GM19463 (cell line): ENCODE results near the gene LY6G5B.

Experiments
- ATAC-seq: cut with Tn5 transposase; IDR thresholded peaks from one replicate; pipeline ENCODE4 v1.9.1; 2021; ENCODE audit warnings: mild to moderate bottlenecking, moderate library complexity; ENCODE audit not compliant: unreplicated experiment

LY6G5B gene, protein sequence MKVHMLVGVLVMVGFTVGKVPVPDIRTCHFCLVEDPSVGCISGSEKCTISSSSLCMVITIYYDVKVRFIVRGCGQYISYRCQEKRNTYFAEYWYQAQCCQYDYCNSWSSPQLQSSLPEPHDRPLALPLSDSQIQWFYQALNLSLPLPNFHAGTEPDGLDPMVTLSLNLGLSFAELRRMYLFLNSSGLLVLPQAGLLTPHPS

DNA sequence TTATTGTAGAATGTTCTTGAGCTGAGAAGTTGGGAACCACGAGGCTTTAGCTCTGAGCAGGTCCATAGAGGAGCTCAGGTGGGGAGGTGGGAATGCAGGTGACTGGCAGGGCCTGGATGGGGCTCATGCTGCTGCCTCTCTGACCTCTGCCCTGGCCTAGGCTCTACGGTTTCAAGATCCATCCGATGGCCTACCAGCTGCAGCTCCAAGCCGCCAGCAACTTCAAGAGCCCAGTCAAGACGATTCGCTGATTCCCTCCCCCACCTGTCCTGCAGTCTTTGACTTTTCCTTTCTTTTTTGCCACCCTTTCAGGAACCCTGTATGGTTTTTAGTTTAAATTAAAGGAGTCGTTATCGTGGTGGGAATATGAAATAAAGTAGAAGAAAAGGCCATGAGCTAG is at the start of gene LY6G5B:
Gene LY6G5B (plus strand): TSS at position 301 of the 400 bp plus-strand sequence. CDS start 975 bp downstream, outside the sequence.
- no peak for ATAC-seq

DNA sequence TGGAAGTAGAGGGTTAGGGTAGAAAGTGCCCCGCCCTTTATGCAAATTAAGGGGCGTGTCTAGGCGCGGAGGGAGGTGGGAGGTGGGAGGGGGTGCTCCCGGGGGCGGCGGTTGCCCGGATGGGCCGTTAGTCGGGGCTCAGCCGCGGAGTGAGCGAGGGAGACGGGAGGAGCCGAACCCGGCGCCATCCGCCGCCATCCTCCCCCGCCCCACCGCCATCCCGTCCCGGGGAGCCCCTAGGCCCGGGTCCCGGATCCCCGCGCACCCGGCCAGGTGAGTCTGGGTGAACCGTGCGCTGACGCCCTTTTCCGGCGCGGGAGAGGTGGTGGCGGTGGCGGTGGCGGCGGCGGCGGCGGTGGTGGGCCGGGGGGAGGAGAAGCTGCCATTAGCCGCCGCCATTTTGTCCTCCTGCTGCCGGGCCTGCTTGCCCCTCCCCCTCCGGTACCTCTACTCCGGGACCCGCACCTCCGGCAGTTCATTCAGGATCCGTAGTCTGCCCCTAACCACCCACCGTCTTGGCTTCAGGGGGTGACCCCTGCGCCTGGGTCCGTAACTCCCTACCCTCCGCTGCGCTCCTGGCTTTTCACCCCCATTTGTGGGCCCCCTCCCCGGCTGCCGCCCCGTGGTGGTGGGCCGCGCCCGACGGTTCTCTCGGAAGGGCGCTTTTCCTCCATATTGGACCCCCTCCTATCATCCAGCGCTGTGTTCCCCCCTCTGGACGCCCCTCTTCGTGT is 49.0 kb upstream of the LY6G5B start, which contains the start of gene PRRC2A:
Gene PRRC2A (plus strand): TSS at position 130 of the 734 bp plus-strand sequence. CDS start 2,075 bp downstream, outside the sequence.
- ATAC-seq, result peak; percentile 58

DNA sequence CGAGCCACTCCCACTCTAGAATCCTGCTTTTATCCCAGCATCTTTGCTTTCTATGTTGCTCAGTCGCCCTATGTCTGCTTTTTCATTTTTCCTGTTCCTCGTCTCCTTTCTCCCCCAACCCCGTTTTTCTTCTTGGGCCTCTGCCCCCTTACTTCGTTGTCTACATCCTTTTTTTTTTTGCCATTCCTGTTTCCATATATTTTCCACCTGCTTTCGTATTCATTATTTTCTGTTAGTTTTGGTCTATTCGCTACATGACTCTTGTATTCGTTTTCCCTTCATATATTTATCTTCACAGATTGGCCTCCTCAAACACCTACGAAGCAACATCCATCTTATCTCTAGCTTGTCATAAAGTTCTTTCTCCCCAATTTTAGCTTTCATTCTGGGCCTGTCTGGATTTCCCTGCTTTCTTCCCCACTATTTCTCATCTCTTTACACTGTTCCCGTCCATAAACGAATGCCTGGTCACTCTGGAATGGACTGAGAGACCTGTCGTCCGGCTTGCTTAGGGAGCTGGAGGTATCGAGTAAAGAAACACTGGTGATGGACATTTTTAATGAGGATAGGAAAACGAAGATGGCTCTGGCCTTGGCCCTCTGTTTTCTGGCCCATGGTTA is 48.3 kb upstream of the LY6G5B start:
- no peak for ATAC-seq

DNA sequence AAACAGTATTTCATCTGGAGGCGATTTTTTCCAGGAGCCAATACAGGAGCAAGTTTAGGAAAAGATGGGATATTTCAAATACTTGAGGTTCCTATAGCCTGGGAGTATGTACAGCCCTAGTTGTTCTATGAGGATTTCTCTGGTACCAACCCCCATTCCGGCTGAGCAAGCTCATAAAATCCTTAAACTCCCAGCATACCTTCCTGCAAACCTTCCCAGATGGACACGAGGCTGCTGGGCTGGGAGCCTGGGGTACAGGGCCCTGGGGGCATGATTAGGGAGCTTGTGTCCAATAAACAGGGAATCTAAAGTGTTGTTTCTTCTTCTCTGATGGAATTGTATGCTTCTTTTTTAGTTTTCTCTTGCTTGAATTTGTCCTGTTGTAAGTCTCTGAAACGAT is 47.8 kb upstream of the LY6G5B start:
- no peak for ATAC-seq

DNA sequence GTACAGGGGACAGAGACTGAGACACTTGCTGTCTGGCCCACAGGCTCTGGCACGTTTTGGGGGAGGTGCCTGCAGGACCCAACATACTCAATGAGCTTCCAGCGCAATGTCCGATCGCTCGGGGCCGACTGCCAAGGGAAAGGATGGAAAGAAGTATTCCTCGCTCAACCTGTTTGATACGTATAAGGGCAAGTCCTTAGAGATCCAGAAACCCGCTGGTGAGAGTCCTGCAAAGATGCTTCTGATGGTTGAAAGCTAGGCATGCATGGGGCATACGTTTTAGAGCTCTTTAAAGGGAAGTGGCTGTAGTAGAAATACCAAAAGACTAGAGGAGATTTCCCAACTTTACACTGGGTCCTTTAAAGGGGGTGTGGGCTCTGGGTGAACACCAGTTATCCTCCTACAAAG is 47.1 kb upstream of the LY6G5B start:
- ATAC-seq, result no peak

DNA sequence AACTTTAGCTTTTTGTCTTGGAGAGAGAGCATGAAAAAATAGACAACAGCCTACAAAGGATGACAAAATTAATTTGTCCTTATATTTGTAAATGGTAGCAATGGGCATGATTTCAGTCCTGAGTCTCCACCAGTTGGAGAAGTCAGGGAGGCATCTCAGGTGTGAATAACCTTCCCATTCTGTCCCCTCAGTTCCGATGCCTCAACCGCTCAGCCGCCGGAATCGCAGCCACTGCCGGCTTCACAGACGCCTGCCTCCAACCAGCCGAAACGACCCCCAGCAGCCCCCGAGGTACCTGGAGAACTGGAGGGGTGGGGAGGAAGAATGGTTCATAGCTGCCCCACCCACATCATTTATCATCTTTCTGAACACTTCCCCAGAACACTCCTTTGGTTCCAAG is 45.7 kb upstream of the LY6G5B start:
- no peak for ATAC-seq

DNA sequence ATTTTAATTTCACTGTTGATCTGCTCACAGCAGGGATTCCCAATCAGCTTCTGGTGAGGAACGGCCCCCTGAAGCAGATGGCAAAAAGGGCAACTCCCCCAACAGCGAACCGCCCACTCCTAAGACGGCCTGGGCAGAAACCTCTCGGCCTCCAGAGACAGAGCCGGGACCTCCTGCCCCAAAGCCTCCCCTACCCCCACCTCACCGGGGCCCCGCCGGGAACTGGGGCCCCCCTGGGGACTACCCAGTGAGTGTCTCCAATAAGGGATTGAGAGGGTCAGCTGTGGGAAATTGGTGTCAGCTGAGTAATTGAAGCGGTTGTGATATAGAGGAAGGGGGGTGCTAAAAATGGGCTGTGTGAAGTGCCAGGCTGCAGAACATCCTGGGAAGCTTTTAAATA is 42.8 kb upstream of the LY6G5B start:
- no peak for ATAC-seq

DNA sequence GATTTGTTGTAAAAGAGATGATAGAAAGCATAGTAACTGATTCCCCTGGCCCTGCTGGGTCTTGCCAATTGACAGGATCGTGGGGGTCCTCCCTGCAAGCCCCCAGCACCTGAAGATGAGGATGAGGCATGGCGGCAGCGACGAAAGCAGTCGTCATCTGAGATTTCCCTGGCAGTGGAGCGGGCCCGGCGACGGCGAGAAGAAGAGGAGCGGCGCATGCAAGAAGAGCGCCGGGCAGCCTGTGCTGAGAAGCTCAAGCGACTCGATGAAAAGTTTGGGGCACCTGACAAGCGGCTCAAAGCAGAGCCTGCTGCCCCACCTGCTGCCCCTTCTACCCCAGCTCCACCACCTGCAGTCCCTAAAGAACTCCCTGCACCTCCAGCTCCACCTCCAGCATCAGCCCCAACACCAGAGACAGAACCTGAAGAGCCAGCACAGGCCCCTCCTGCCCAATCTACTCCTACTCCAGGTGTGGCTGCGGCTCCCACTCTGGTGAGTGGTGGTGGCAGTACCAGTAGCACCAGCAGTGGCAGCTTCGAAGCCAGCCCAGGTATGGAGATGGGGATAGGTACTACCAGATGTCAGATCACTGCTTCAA is 42.0 kb upstream of the LY6G5B start:
- no peak for ATAC-seq

DNA sequence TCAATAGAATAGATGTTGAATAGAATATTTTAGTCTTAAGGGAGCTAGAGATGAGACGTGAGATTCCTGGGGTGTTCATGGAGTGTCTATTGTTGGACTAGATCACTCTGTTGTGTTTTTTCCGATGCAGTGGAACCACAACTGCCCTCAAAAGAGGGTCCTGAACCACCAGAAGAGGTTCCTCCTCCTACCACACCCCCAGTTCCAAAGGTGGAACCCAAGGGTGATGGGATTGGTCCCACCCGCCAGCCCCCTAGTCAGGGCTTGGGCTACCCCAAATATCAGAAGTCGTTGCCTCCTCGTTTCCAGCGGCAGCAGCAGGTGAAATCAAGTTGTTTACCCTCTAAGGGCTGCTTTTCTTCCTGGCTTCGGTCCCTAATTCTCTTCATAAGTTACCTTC is 40.8 kb upstream of the LY6G5B start:
- ATAC-seq, result no peak

DNA sequence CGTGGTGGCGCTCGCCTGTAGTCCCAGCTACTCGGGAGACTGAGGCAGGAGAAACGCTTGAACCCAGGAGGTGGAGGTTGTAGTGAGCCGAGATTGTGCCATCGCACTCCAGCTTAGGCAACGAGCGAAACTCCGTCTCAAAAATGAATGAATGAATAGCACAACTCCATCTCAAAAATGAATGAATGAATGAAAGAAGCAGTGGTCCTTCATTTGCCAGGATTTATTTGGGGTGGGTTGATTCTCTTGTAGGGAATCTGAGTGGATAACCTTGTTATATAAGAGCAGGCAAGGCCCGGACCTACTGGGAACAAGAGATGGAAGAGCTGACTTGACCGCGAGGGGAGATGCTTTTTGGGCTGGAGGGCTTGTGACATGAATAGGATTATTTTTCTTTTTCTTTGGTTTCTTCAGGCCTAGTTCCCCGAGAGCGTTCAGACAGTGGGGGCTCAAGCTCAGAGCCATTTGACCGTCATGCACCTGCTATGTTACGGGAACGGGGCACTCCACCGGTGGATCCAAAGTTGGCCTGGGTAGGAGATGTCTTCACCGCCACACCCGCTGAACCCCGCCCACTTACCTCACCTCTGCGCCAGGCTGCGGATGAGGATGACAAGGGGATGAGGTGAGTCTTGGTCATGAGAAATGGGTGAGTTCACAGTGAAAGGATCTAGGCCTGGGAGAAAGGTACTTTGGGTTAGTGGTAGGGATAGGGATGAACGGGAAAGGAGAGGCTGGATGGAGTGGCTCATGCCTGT is 39.4 kb upstream of the LY6G5B start:
- no peak for ATAC-seq

DNA sequence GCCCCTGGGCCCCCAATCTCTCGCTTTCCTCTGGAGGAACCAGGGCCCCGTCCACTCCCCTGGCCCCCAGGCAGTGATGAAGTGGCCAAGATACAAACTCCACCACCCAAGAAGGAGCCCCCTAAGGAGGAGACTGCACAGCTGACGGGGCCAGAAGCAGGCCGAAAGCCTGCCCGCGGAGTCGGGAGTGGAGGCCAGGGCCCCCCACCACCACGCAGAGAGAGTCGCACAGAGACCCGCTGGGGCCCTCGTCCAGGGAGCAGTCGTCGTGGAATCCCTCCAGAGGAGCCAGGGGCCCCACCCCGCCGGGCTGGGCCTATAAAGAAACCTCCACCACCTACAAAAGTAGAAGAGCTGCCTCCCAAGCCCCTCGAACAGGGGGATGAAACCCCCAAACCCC is 38.6 kb upstream of the LY6G5B start:
- ATAC-seq, result no peak

DNA sequence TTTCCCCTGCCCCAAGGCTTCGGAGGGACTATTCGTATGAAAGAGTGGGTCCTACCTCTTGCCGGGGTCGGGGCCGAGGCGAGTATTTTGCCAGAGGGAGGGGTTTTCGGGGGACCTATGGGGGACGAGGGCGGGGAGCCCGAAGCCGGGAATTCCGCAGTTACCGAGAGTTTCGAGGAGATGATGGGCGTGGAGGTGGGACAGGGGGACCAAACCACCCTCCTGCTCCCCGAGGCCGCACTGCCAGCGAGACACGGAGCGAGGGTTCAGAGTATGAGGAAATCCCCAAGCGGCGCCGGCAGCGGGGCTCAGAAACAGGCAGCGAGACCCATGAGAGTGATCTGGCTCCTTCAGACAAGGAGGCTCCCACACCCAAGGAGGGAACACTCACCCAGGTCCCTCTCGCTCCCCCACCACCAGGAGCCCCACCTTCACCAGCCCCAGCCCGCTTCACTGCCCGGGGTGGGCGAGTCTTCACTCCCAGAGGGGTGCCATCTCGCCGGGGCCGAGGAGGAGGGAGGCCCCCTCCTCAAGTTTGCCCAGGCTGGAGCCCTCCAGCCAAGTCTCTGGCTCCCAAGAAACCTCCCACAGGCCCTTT is 38.0 kb upstream of the LY6G5B start:
- no peak for ATAC-seq

DNA sequence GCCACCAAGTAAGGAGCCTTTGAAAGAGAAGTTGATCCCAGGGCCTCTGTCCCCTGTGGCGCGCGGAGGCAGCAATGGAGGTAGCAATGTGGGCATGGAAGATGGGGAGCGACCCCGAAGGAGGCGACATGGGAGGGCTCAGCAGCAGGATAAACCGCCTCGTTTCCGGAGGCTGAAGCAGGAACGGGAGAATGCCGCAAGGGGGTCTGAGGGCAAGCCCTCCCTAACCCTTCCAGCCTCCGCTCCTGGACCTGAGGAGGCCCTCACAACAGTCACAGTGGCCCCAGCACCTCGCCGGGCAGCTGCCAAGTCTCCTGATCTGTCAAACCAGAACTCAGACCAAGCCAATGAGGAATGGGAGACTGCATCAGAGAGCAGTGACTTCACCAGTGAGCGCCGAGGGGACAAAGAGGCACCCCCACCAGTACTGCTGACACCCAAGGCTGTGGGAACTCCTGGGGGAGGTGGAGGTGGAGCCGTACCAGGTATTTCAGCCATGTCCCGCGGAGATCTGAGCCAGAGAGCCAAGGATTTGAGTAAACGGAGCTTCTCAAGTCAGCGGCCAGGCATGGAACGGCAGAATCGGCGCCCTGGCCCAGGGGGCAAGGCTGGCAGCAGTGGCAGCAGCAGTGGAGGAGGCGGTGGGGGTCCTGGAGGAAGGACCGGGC is 37.4 kb upstream of the LY6G5B start:
- no peak for ATAC-seq

DNA sequence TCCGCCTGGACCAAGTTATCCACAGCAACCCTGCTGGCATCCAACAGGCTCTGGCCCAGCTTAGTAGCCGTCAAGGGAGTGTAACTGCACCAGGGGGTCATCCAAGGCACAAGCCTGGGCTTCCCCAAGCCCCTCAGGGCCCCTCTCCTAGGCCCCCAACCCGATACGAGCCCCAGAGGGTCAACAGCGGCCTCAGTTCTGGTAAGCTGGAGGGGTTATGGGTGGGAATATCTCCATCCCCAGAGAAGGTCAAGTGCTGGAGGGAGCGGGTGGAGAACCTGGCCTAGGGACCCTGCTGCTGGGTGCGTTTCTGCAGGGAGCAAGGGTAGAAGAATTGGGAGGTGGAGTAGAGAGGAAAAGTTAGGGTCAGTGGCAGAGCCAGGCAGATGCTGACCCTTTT is 36.3 kb upstream of the LY6G5B start:
- ATAC-seq, result no peak

DNA sequence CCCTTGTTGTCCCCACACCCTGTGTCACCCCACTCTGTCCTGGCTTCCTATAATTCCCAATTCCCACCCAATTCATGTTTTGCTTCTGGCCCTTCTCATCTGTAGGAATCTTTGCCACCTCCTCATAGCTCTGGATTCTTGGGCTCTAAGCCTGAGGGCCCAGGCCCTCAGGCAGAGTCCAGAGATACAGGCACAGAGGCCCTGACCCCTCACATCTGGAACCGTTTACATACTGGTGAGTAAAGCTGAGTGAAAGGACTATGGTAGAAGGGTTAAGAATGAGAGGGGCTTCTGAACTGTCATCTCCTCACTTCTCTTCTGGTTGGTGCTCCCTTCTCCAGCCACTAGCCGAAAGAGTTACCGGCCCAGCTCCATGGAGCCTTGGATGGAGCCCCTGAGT is 35.6 kb upstream of the LY6G5B start:
- no peak for ATAC-seq

DNA sequence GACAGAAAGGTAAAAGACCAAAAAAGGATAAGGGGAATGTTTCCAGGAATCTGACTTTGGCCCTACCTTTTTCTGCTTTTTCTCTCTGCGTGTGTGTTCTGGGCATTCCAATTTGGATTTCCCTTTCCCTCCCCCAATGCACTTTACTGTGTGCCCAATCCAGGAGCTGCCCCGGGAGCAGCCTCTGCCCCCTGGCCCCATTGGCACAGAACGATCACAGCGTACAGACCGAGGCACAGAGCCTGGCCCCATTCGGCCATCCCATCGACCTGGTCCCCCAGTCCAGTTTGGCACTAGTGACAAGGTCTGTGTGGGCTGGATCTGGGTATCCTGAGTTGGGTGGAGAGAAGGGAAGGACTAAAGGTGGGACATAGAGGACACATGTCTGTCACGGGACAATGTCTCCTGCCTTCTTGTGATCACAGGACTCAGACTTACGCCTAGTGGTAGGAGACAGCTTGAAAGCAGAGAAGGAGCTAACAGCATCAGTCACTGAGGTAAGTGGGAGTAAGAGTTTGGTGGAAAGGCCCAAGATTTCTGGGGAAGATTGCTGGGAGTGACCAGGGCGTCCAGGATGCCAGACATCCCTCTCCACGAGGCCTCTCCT is 34.7 kb upstream of the LY6G5B start:
- ATAC-seq, result no peak

DNA sequence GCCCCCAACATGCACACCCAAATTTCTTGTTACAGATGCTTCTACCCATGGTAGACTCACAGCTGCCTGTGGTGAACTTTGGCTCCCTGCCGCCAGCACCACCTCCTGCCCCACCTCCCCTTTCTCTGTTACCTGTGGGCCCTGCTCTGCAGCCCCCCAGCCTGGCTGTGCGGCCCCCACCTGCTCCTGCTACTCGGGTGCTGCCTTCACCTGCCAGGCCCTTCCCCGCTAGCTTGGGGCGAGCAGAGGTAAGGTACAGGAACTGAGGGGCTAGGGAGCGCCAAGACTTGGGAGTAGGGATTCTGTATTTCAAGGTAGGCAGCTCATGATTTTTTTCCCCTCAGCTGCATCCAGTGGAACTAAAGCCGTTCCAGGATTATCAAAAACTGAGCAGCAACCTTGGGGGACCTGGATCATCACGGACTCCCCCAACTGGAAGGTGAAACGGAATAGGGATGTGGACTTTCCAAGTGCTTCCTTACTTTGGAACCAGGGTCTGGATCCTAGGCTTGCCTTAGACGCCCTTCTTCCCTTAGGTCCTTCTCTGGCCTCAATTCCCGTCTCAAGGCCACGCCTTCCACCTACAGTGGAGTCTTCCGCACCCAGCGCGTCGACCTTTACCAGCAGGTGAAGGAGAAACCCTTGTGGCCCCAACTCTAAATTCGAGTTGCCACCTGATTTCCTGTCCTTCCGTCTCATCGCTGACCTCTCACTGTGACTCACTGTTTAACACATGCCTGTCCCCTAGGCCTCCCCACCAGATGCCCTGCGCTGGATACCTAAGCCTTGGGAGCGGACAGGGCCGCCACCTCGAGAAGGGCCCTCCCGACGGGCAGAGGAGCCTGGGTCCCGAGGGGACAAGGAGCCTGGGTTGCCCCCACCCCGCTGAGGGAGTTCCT is 32.8 kb upstream of the LY6G5B start:
- ATAC-seq, result no peak

DNA sequence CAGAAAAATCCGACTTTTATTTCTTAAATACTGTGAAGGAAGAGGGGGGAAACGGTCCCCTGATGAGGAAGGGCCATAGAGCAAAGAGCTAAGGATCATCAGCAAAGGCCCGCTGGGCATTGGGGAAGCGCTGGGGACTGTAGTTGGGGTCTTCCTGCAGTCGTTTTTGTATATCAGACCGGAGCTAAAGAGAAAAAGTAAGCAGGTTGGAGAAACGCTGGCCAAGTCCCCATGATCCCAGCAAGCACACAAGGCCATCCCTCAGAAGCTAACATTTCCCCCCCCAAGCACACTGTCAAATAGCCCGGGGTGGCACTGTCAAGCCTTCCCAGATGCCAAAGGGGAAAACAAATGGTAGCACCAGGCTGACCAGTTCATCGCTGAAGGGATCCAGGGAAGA is 30.7 kb upstream of the LY6G5B start:
- ATAC-seq, result no peak

DNA sequence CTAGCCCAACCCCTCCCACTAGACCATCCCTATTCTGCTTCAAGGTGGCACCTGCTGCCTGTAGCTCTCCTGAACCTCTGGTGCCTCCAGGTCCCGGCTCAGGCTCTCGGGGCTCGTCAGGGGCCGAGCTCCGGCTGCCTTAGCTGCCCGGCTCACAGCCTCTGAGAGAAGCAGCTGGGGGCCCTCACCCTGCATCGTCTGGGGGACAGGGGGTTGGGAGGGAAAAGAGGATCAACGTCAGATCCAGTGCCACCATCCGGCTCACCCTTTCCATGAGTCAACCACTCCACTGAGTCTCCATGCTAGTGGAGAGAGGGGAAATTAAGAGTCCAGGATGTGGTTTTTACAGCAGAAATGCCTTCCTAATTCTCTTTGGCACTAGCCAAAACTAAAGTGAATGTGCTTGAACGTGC is 30.3 kb upstream of the LY6G5B start:
- no peak for ATAC-seq
